Body of pancreas (tissue), 4 donors: ENCODE measurements around the gene SSR2. TPM values are rescaled to one million over a fixed set of nuclear protein-coding genes. Genes with fewer than 3 reads are reported as not detected.

ENCODE experiments used
- ATAC-seq: fragments of 150-250 bp; one replicate; pipeline ENCODE4 v1.9.1; 2016
- DNase-seq, 4 donors: peaks; one replicate each; pipeline ENCODE4 v3.0.0-alpha.2; 2019
- H3K27ac ChIP-seq, 4 donors: fragments of 200-600 bp; sonication (generic); 1 replicate in 3 of 4; 2 replicates in 1 of 4; pipeline versions ENCODE4 v1.5.1 to v1.6.1; 2016 to 2019; ENCODE audit warnings: mild to moderate bottlenecking in 1 of 4, mixed read lengths in 1 of 4, moderate library complexity in 1 of 4
- H3K27me3 ChIP-seq, 2 donors: fragments of 200-600 bp; sonication (generic); one replicate each; pipeline ENCODE4 v1.6.0; 2016; ENCODE audit warnings: mild to moderate bottlenecking in 1 of 2
- H3K36me3 ChIP-seq, 2 donors: fragments of 200-600 bp; sonication (generic); replicated peaks in 1 of 2; 2 replicates each; pipeline ENCODE4 v1.5.1; 2016; ENCODE audit warnings: low read depth in 2 of 2; ENCODE audit not compliant: insufficient read depth in 1 of 2
- H3K4me1 ChIP-seq: fragments of 200-600 bp; sonication (generic); one replicate; pipeline ENCODE4 v1.6.0; 2016
- H3K4me3 ChIP-seq, 2 donors: fragments of 200-600 bp; sonication (generic); 1 replicate in 1 of 2; 2 replicates in 1 of 2; pipeline ENCODE4 v1.5.1; 2016 to 2019
- H3K9me3 ChIP-seq, 3 donors: fragments of 200-600 bp; sonication (generic); 1 replicate in 2 of 3; 2 replicates in 1 of 3; pipeline ENCODE4 v1.5.1; 2016
- CTCF ChIP-seq, 7 experiments: fragments of 450-650 bp in 4 of 7; fragments of 200-600 bp in 3 of 7; sonication (generic) in 3 of 7; IDR thresholded peaks; one replicate each; pipeline ENCODE4 v1.5.1; 2016 to 2019; ENCODE audit warnings: antibody characterized with exemption in 7 of 7
- POLR2A ChIP-seq, 3 donors: fragments of 450-650 bp; IDR thresholded peaks; one replicate each; pipeline ENCODE4 v1.6.1; 2016; ENCODE audit warnings: antibody characterized with exemption in 3 of 3, mild to moderate bottlenecking in 2 of 3
- WGBS, 2 donors: methylation state at CpG; one replicate each; pipeline ENCODE4 v1.1.5; 2017; 5-methylcytosine and 5-hydroxymethylcytosine counted together
- intact Hi-C: fragments of 100-400 bp; cut with DNase I; formaldehyde crosslinking; loops from one replicate; pipeline ENCODE4 v1.15.1; 2023
- total RNA-seq, 2 donors: library from RNA; depleted of rRNA; stranded (reverse); fragments of >200 nt; gene quantifications; one replicate each; pipeline ENCODE4 v1.1.0, GENCODE V29; 2016

Gene SSR2
- total RNA-seq, 2 donors from 2014 or later, result 179 to 291 TPM

- intact Hi-C loops, result no loop called here
- Histone ChIP-seq H3K27ac (peak overlapping the region in 3 of 4 donors; percentile 85 to 92 (median 86)), H3K4me3 (no peak overlapping the region), H3K36me3 (no peaks in the 10 kb centered on the region), H3K4me1 (peaks cover 66% of the 10 kb centered on the region), H3K27me3 (no peaks in the 10 kb centered on the region), H3K9me3 (no peaks in the 10 kb centered on the region)
- ATAC-seq (no peak), DNase-seq (peak in 3 of 4 donors; percentile 35 to 46 (median 46))
- no peak for TF ChIP-seq POLR2A (IDR thresholded peaks at IDR 0.05)
- WGBS, 2 donors, result 27 to 36% methylated on average over 12 to 14 of the region's 14 CpGs
Observed at GRCh38 chr1:155976062-155976912, 44.5 kb downstream of the SSR2 start.

DNA sequence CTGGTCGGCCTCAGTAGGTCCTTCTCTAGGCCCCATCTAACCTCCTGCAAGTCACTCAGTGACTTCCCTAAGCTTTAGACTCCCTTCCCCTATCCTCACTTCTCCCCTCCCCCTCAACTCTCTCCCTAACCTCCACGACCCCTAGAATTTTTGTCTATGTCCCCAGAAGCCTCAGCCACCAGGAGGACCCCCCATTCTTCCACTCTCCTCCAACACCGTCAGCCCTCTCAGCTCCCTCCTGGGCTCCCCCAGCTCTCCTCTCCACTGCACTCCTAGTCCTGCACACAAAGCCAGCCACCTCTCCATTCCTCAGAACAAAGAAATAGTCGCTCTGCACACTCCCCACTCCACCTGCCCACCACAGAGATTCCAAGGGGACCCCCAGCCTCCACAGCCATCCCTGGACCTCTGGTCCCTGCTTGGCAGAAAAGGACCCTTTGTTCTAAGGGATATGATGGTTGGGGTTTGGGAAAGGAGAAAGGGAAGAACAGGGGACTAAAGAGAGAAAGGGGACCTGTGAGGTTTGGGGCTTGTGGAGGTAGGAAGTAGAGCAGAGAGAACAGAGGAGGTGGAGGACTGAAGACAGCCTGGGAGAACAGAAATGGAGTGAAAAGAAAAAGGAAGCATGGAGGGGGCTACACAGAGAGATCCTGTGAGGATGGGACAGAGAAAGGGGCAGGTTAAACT, 45.2 kb downstream of the SSR2 start:
- peak overlapping the region in 3 of 4 donors; percentile 85 to 92 (median 86) for H3K27ac ChIP-seq
- DNase-seq (no peak), ATAC-seq (no peak)
- H3K9me3 ChIP-seq, result no peaks in the 10 kb centered on the region
- no peak overlapping the region for H3K4me3 ChIP-seq
- no peak for TF ChIP-seq CTCF (IDR thresholded peaks at IDR 0.05)
- TF ChIP-seq POLR2A (IDR thresholded peaks at IDR 0.05), result no peak
- H3K36me3 ChIP-seq, result no peaks in the 10 kb centered on the region
- H3K4me1 ChIP-seq, result peaks cover 64% of the 10 kb centered on the region
- WGBS, 2 donors, result 29 to 46% methylated on average over 4 of the region's 4 CpGs
- H3K27me3 ChIP-seq, result no peaks in the 10 kb centered on the region
- intact Hi-C loops, result no loop called here

DNA sequence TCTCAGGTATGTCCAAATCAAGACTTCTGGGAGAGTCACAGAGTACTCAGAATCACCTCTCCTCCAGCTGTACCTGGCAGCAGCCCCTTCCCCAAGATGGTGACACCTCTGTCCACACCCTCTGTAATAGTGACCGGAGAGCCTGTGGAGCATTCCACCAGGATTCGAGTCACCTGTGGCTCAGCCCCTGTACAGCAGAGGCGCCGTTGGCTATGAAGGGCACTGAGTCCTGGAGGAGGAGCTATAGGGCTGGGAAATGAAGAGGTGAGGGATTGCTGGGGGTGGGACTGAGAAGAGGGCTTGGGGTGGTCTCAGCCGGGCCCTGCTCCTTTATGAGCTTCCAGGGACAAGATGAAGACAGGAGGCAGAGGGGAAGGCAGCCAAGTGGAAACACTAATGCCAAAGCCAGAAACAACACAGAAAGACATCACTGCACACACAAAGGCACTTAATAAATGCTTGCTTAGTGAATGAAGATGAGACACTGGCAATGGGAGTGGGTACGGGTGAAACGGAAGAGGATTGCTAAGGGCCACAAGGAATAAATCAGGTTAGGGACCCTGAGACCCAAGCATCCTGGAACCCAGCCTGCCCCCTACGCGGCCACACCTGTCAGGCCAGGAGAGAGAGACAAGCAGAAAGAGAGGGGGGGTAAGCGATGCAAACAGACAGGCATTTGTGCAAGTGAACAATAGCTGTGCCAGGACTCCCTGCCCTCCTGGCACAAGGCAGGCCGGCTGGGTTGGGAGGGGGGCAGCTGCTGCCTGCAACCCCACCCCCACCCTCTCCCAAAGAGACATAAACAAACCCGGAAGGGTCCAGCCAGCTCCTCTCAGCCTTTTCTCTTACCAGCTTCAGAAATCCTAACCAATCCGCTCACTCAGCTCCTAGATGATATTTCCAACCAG, 46.3 kb downstream of the SSR2 start:
- ATAC-seq (no peak), DNase-seq (peak in 1 of 4 donors; percentile 17)
- 48 to 61% methylated on average over 11 to 13 of the region's 13 CpGs for WGBS, 2 donors
- H3K27ac ChIP-seq, result peak overlapping the region in 3 of 4 donors; percentile 85 to 92 (median 86)
- intact Hi-C loops, result no loop called here
- H3K27me3 ChIP-seq, result no peaks in the 10 kb centered on the region
- TF ChIP-seq CTCF (IDR thresholded peaks at IDR 0.05) (no peak), POLR2A (IDR thresholded peaks at IDR 0.05) (no peak)
- H3K4me3 ChIP-seq, result no peak overlapping the region
- H3K9me3 ChIP-seq, result no peaks in the 10 kb centered on the region
- H3K36me3 ChIP-seq, result no peaks in the 10 kb centered on the region
- peaks cover 53% of the 10 kb centered on the region for H3K4me1 ChIP-seq

DNA sequence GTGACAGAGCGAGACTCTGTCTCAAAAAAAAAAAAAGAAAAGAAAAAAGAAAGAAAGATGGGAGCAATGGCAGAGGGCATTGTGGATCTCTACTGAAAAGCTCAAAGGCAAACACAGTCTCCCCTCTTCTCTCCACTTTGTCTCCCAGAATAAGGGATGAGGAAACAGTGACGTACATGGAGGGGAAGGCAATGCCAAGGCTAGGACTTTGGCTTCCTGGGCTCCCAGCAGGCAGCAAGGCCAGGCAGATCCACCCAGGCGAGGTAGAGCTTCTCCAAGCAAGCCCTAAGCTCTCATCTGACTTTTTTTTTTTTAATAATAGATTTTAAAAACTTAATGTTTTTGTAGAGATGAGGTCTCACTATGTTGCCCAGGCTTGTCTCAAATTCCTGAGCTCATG, 47.0 kb downstream of the SSR2 start:
- TF ChIP-seq CTCF (IDR thresholded peaks at IDR 0.05), result no peak
- DNase-seq, result no peak
- H3K9me3 ChIP-seq, result no peaks in the 10 kb centered on the region
- intact Hi-C loops, result no loop called here
- no peaks in the 10 kb centered on the region for H3K36me3 ChIP-seq
- peak overlapping the region in 1 of 4 donors; percentile 92 for H3K27ac ChIP-seq
- no peak for ATAC-seq
- H3K4me1 ChIP-seq, result peaks cover 46% of the 10 kb centered on the region
- no peaks in the 10 kb centered on the region for H3K27me3 ChIP-seq
- H3K4me3 ChIP-seq, result no peak overlapping the region
- 75 to 80% methylated on average over 3 of the region's 3 CpGs for WGBS, 2 donors
